IgD-negative memory B cell (primary cell): ENCODE data around the gene ECSIT. TPM values are rescaled to one million over a fixed set of nuclear protein-coding genes. Genes with fewer than 3 reads are reported as not detected.

Experiments used
- H3K27ac Mint-ChIP-seq, 3 donors: one replicate each; pipeline ENCODE4 v1.8.0; 2020 to 2022; ENCODE audit warnings: mild to moderate bottlenecking in 3 of 3, mixed read lengths in 3 of 3, moderate library complexity in 1 of 3
- H3K27me3 Mint-ChIP-seq: one replicate; pipeline ENCODE4 v1.8.0; 2021; ENCODE audit warnings: mixed read lengths
- H3K36me3 Mint-ChIP-seq: one replicate; pipeline ENCODE4 v1.8.0; 2020; ENCODE audit warnings: mild to moderate bottlenecking, mixed read lengths
- H3K4me1 Mint-ChIP-seq, 3 donors: one replicate each; pipeline ENCODE4 v1.8.0; 2020 to 2022; ENCODE audit warnings: mixed read lengths in 3 of 3, mild to moderate bottlenecking in 1 of 3
- H3K4me3 Mint-ChIP-seq, 4 donors: one replicate each; pipeline ENCODE4 v1.8.0; 2020 to 2022; ENCODE audit warnings: mild to moderate bottlenecking in 4 of 4, mixed read lengths in 4 of 4, moderate library complexity in 3 of 4
- H3K9me3 Mint-ChIP-seq, 3 donors: one replicate each; pipeline ENCODE4 v1.8.0; 2020 to 2021; ENCODE audit warnings: mixed read lengths in 3 of 3, mild to moderate bottlenecking in 1 of 3
- polyA plus RNA-seq: library from polyadenylated mRNA; unstranded; fragments of 300-500 nt; fragmentation: Illumina TruSeq; gene quantifications from one replicate; pipeline ENCODE4 v1.2.3, GENCODE V29; 2021

ECSIT gene
- polyA plus RNA-seq, 1 donor from 2014 or later = 38.7 TPM

- Mint-ChIP-seq H3K9me3 (peaks cover 0 to 2% (median 0%) of the 10 kb centered on the region in 3 donors), H3K36me3 (no peaks in the 10 kb centered on the region), H3K27ac (no peak overlapping the region), H3K4me1 (peaks cover 0 to 1% (median 0%) of the 10 kb centered on the region in 3 donors), H3K4me3 (no peak overlapping the region), H3K27me3 (peaks cover 10% of the 10 kb centered on the region)
Measured at GRCh38 chr19:11458236-11458900, 70.6 kb downstream of the ECSIT start.

DNA sequence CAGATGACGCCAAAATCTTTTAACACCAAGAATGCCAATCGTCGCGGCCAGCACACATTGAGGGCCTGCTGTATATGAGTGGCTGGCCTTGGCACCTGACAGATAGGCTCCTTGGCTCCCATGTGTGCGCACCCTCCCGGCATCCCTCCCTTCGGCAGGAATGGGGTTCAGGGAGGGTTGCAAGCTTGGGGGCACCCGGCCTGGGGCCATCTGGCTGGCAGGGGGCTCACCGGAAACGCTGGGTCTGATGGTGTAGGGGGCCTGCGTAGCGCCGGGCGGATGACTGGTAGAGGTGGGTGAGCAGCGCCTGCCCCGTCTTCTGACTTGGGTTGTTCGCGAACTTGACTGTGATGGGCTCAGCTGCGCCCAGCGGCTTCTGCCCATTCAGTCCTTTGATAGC lies 71.1 kb downstream of the ECSIT start:
- Mint-ChIP-seq H3K36me3 (no peaks in the 10 kb centered on the region), H3K4me3 (no peak overlapping the region), H3K9me3 (peaks cover 0 to 2% (median 0%) of the 10 kb centered on the region in 3 donors), H3K27ac (no peak overlapping the region), H3K27me3 (peaks cover 10% of the 10 kb centered on the region), H3K4me1 (peaks cover 0 to under 1% (median 0%) of the 10 kb centered on the region in 3 donors)

DNA sequence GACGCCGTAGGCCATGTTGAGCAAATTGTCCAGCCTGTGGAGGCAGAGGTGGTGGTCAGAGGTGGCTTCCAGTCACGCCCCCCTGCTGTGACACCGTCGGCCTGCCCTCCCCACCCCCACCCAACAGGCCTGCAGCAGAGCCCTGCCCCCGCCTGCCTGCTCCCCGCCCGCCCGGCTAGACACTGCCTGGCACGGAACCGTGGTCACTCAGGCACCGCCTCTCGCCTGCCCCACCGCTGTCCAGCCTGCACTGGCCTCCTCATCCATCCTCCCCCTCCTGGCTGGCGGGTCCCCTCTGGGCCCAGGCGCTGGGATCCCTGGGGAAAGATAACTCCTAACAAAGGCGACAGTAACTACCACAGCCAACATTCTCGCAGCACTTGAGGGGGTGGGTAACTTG lies 71.8 kb downstream of the ECSIT start:
- Mint-ChIP-seq H3K27me3 (peaks cover 13% of the 10 kb centered on the region), H3K27ac (no peak overlapping the region), H3K4me1 (peaks cover 4 to 5% (median 4%) of the 10 kb centered on the region in 3 donors), H3K9me3 (peaks cover 0 to 2% (median 0%) of the 10 kb centered on the region in 3 donors), H3K4me3 (no peak overlapping the region), H3K36me3 (no peaks in the 10 kb centered on the region)

GRCh38 chr19:11456659-11457058 lies 72.3 kb downstream of the ECSIT start:
- H3K9me3 Mint-ChIP-seq = peaks cover 0 to 2% (median 0%) of the 10 kb centered on the region in 3 donors
- H3K36me3 Mint-ChIP-seq = no peaks in the 10 kb centered on the region
- no peak overlapping the region for H3K27ac Mint-ChIP-seq
- H3K27me3 Mint-ChIP-seq = peaks cover 13% of the 10 kb centered on the region
- peaks cover 5 to 8% (median 5%) of the 10 kb centered on the region in 3 donors for H3K4me1 Mint-ChIP-seq
- no peak overlapping the region for H3K4me3 Mint-ChIP-seq

Other genes starting within 250 kb of the ECSIT start
- gene TSPAN16, start 233.0 kb downstream of the ECSIT start, polyA plus RNA-seq = not detected
- gene RAB3D, start 189.5 kb downstream of the ECSIT start, polyA plus RNA-seq = 2.7 TPM
- 101 TPM for gene TMEM205, start 182.9 kb downstream of the ECSIT start, polyA plus RNA-seq
- 24.1 TPM for gene CCDC159, start 182.6 kb downstream of the ECSIT start, polyA plus RNA-seq
- gene PLPPR2, start 173.7 kb downstream of the ECSIT start, polyA plus RNA-seq = 1.9 TPM
- gene SWSAP1, start 154.5 kb downstream of the ECSIT start, polyA plus RNA-seq = 6.4 TPM
- gene EPOR, start 144.8 kb downstream of the ECSIT start, polyA plus RNA-seq = 8.1 TPM
- 2.4 TPM for gene RGL3, start 109.8 kb downstream of the ECSIT start, polyA plus RNA-seq
- gene ODAD3, start 94.0 kb downstream of the ECSIT start, polyA plus RNA-seq = 0.89 TPM
- 77.5 TPM for gene PRKCSH, start 93.5 kb downstream of the ECSIT start, polyA plus RNA-seq
- not detected for gene ELAVL3, start 48.1 kb downstream of the ECSIT start, polyA plus RNA-seq
- gene ZNF653, start 23.3 kb downstream of the ECSIT start, polyA plus RNA-seq = 4.3 TPM
- gene CNN1, start 9.7 kb upstream of the ECSIT start, polyA plus RNA-seq = not detected
- gene ELOF1, start 30.1 kb upstream of the ECSIT start, polyA plus RNA-seq = 183 TPM
- gene ACP5, start 48.5 kb upstream of the ECSIT start, polyA plus RNA-seq = 109 TPM
- 7.7 TPM for gene ZNF627, start 68.3 kb upstream of the ECSIT start, polyA plus RNA-seq
- gene ZNF823, start 209.8 kb upstream of the ECSIT start, polyA plus RNA-seq = 2.5 TPM
- gene ZNF441, start 237.9 kb upstream of the ECSIT start, polyA plus RNA-seq = 9.3 TPM